Esophagus squamous epithelium (tissue), 5 donors: Measurements from ENCODE around the gene GCNT3. TPM values are rescaled to one million over a fixed set of nuclear protein-coding genes. Genes with fewer than 3 reads are reported as not detected.

Experiments used
- DNase-seq: peaks from one replicate; lab custom pipeline; 2025; lab: John Stamatoyannopoulos, UW
- H3K27ac ChIP-seq, 4 donors: fragments of 200-600 bp; sonication (generic); one replicate each; pipeline ENCODE4 v1.5.1; 2016 to 2019; ENCODE audit warnings: mild to moderate bottlenecking in 1 of 4
- H3K27me3 ChIP-seq, 4 donors: fragments of 200-600 bp; sonication (generic); 1 replicate in 3 of 4; 2 replicates in 1 of 4; pipeline versions ENCODE4 v1.5.1 to v1.6.0; 2017 to 2021; ENCODE audit warnings: antibody characterized with exemption in 1 of 4
- H3K36me3 ChIP-seq, 3 donors: fragments of 200-600 bp; sonication (generic); one replicate each; pipeline ENCODE4 v1.5.1; 2016 to 2019
- H3K4me1 ChIP-seq, 3 donors: fragments of 200-600 bp; sonication (generic); one replicate each; pipeline ENCODE4 v1.5.1; 2017 to 2019
- H3K4me3 ChIP-seq, 4 donors: fragments of 200-600 bp; sonication (generic); 1 replicate in 3 of 4; 2 replicates in 1 of 4; pipeline ENCODE4 v1.5.1; 2016 to 2019; ENCODE audit warnings: mild to moderate bottlenecking in 2 of 4, moderate library complexity in 1 of 4
- H3K9me3 ChIP-seq, 3 donors: fragments of 200-600 bp; sonication (generic); one replicate each; pipeline ENCODE4 v1.5.1; 2016 to 2019
- CTCF ChIP-seq, 6 experiments: fragments of 450-650 bp in 4 of 6; fragments of 200-600 bp in 2 of 6; sonication (generic) in 2 of 6; IDR thresholded peaks; one replicate each; pipeline ENCODE4 v1.5.1; 2016 to 2019; ENCODE audit warnings: antibody characterized with exemption in 6 of 6, mild to moderate bottlenecking in 4 of 6, moderate library complexity in 4 of 6
- POLR2A ChIP-seq, 4 donors: fragments of 450-650 bp; IDR thresholded peaks; one replicate each; pipeline ENCODE4 v1.6.1; 2017; ENCODE audit warnings: antibody characterized with exemption in 4 of 4, mild to moderate bottlenecking in 4 of 4, moderate library complexity in 3 of 4
- WGBS, 2 donors: methylation state at CpG; one replicate each; pipeline ENCODE4 v1.1.5; 2018; 5-methylcytosine and 5-hydroxymethylcytosine counted together
- intact Hi-C: fragments of 100-400 bp; cut with DNase I; formaldehyde crosslinking; loops from one replicate; pipeline ENCODE4 v1.15.0; 2022
- total RNA-seq, 4 donors: library from RNA; depleted of rRNA; stranded (reverse); fragments of >200 nt; gene quantifications; one replicate each; pipeline ENCODE4 v1.1.0, GENCODE V29; 2016
- donor health status: DM: yes; HTN: yes; CAD: no.

Gene GCNT3
- total RNA-seq, 4 donors from 2014 or later: 8.8 to 30.2 (median 18.1) TPM

- Histone ChIP-seq H3K27ac (no peak overlapping the region), H3K4me3 (no peak overlapping the region), H3K36me3 (no peaks in the 10 kb centered on the region), H3K9me3 (no peaks in the 10 kb centered on the region), H3K27me3 (peaks cover 0 to 5% (median 0%) of the 10 kb centered on the region in 4 donors), H3K4me1 (peaks cover 0 to 29% (median 5%) of the 10 kb centered on the region in 3 donors)
- WGBS, 2 donors: 51 to 80% methylated on average over 7 of the region's 7 CpGs
- intact Hi-C loops: no loop called here
- no peak for DNase-seq
- no peak for TF ChIP-seq POLR2A (IDR thresholded peaks at IDR 0.05)
- TF ChIP-seq CTCF (IDR thresholded peaks at IDR 0.05): no peak
These were observed 21.6 kb upstream of the GCNT3 start for GRCh38 chr15:59590027-59590426.

- peaks cover 0 to 31% (median 9%) of the 10 kb centered on the region in 3 donors for H3K4me1 ChIP-seq
- no peak for DNase-seq
- TF ChIP-seq POLR2A (IDR thresholded peaks at IDR 0.05) (no peak), CTCF (IDR thresholded peaks at IDR 0.05) (no peak)
- H3K27ac ChIP-seq: peak overlapping the region in 3 of 4 donors; percentile 15 to 37 (median 30)
- H3K36me3 ChIP-seq: no peaks in the 10 kb centered on the region
- no peaks in the 10 kb centered on the region for H3K9me3 ChIP-seq
- WGBS, 2 donors: 20 to 22% methylated on average over 2 of the region's 2 CpGs
- peaks cover 0 to 5% (median 0%) of the 10 kb centered on the region in 4 donors for H3K27me3 ChIP-seq
- intact Hi-C loops: no loop called here
- no peak overlapping the region for H3K4me3 ChIP-seq
These were observed 20.2 kb upstream of the GCNT3 start for GRCh38 chr15:59591356-59591755.

GRCh38 chr15:59594493-59594942 is 17.1 kb upstream of the GCNT3 start:
- Histone ChIP-seq H3K4me1 (peaks cover 0 to 25% (median 9%) of the 10 kb centered on the region in 3 donors), H3K9me3 (no peaks in the 10 kb centered on the region), H3K36me3 (no peaks in the 10 kb centered on the region), H3K27me3 (peaks cover 0 to 5% (median 0%) of the 10 kb centered on the region in 4 donors), H3K27ac (peak overlapping the region in 3 of 4 donors; percentile 36 to 55 (median 44)), H3K4me3 (no peak overlapping the region)
- no peak for DNase-seq
- 43 to 45% methylated on average over 3 of the region's 3 CpGs for WGBS, 2 donors
- TF ChIP-seq POLR2A (IDR thresholded peaks at IDR 0.05) (no peak), CTCF (IDR thresholded peaks at IDR 0.05) (no peak)
- intact Hi-C loops: no loop called here

- H3K36me3 ChIP-seq: no peaks in the 10 kb centered on the region
- H3K4me1 ChIP-seq: peaks cover 0 to 25% (median 9%) of the 10 kb centered on the region in 3 donors
- no peak for TF ChIP-seq CTCF (IDR thresholded peaks at IDR 0.05)
- no peak for TF ChIP-seq POLR2A (IDR thresholded peaks at IDR 0.05)
- H3K4me3 ChIP-seq: no peak overlapping the region
- peaks cover 0 to 1% (median 0%) of the 10 kb centered on the region in 4 donors for H3K27me3 ChIP-seq
- intact Hi-C loops: no loop called here
- DNase-seq: no peak
- WGBS, 2 donors: 88 to 97% methylated on average over 2 of the region's 2 CpGs
- no peaks in the 10 kb centered on the region for H3K9me3 ChIP-seq
- peak overlapping the region in 3 of 4 donors; percentile 36 to 55 (median 44) for H3K27ac ChIP-seq
These were observed 16.6 kb upstream of the GCNT3 start for GRCh38 chr15:59594991-59595390.

GRCh38 chr15:59595434-59595915 is 16.1 kb upstream of the GCNT3 start:
- Histone ChIP-seq H3K4me3 (no peak overlapping the region), H3K27me3 (no peaks in the 10 kb centered on the region), H3K4me1 (peaks cover 0 to 25% (median 9%) of the 10 kb centered on the region in 3 donors), H3K36me3 (no peaks in the 10 kb centered on the region), H3K9me3 (no peaks in the 10 kb centered on the region), H3K27ac (peak overlapping the region in 2 of 4 donors; percentile 36 to 44)
- 71 to 87% methylated on average over 7 of the region's 7 CpGs for WGBS, 2 donors
- DNase-seq: no peak
- no peak for TF ChIP-seq POLR2A (IDR thresholded peaks at IDR 0.05)
- TF ChIP-seq CTCF (IDR thresholded peaks at IDR 0.05): no peak
- intact Hi-C loops: no loop called here
